GM11168 (cell line): ENCODE results near the gene SYVN1.

Source experiments
- in situ Hi-C: fragments of 300-500 bp; cut with MboI; formaldehyde crosslinking; loops from one replicate; pipeline ENCODE4 v1.12.0; 2022; ENCODE audit warnings: low sequenced_read_pairs; ENCODE audit not compliant: unreplicated experiment

SYVN1 gene

DNA sequence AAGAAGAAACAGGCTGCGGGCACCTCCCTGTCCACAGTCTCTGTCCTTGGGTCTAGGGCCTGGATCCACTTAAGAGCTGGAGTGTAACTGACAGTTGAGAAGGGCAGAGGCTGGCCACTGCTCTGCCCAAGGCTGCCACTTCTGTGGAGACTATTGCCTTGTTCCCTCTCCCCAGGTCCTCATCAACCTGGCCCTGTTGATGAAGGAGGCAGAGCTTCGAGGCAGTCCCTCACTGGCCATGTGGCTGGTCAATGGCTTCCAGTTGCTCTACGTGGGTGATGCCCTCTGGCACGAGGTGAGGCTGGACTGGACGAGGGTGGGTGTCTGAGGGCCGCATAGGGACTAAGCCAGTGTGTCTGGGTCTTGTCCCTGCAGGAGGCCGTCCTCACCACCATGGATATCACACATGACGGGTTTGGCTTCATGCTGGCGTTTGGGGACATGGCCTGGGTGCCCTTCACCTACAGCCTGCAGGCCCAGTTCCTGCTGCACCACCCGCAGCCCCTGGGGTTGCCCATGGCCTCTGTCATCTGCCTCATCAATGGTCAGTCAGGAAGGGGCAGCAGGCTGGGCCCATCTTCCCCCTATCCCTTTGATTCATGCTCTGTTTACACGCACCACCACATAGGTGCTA is 19.7 kb downstream of the SYVN1 start:
- in situ Hi-C loops = no loop called here

DNA sequence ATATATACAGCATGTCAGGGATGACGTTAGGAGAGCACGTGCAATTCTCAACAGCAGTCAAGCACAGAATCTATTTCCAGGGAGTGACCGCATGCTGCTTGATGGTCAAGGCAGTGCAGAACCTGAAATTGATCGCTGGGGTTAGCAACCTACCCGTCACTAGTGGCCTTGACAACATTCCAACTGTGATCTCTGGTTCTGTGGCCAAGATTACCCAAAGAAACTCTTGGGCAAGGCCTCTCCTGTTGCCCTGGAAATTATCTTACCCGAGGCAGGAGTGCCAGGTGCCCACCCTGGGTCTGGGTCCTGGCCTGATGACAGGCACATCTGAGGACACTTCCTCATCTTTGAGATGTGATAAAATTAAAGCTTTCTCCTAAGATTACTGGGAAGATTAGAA is 20.5 kb downstream of the SYVN1 start:
- in situ Hi-C loops = no loop called here

DNA sequence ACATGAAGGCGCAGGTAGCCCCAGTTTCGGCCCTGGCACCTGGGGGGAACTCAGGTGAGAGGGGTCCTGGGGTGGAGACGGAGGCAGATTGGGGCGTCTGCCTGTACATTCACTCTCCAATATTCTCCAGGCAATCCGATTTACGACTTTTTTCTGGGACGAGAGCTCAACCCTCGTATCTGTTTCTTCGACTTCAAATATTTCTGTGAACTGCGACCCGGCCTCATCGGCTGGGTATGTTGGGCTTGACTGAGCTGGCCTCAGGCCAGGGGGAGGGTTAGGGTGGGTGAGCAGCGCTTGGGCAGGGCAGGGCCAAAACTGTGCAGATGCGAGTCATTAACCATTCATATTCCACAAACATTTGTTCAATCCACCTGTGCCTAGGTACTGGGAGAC is 21.0 kb downstream of the SYVN1 start:
- in situ Hi-C loops = no loop called here

DNA sequence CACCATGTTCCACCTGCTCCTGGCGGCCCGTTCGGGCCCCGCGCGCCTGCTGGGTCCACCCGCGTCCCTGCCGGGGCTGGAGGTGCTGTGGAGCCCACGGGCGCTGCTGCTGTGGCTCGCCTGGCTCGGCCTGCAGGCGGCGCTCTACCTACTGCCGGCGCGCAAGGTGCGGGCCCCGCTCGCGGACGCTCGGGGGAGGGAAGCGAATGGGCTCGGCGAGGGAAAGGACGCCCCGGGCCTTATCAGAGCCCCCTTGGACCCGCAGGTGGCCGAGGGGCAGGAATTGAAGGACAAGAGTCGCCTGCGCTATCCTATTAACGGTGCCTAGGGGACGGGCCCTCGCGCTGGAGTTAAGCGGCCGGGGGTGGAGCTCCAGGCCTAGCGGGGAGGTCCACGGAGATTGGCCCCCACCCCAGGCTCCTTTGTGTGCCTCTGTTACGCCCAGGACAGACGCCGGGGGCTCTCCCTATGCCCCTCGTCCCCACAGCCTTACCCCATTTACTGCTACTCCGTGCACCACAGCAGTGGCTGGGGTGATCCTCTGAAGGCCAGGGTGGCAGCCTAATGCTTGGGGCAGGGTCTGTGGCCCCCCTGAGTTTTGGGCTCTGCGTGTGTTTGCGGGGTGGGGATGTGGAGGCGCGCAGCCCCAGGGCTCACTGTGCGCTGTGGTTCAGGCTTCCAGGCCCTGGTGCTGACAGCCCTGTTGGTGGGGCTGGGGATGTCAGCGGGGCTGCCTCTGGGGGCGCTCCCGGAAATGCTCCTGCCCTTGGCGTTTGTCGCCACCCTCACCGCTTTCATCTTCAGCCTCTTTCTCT is 21.6 kb downstream of the SYVN1 start:
- in situ Hi-C loops = no loop called here

DNA sequence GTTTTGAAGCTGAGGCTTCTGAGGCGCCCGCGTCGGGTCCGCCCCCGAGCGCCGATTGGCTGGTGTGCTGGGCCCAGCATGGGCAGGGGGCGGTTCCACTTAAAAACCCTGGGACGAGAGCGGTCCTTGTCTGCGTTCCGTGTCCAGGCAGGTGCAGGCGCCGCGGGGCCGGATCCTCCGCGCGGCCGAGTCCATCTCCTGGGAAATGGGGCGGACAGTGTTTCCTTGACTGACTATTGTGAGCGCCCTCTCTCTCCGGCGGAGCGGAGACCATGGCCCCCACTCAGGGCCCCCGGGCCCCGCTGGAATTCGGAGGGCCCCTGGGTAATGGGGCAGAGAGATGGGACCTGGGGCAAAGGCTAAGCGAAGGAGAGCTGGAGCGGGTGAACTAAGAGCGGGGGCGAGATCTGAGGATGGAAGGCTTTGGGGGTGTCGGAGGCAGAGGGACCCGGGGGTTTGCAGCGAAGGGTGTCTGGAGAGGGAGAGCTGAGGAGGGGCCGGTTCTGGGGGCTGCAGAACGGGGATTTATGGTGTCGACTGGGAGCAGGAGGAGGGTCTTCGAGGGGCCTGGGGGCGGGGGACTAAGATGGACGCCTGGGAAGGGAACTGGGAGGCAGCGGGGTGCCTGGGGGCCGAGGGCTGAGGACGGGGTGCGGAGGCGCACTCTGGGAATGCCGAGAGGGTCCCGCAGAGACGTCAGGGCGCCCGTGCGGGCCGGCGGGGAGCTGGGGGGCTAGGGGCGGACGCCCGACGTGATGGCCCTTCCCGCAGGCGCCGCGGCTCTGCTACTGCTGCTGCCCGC is 22.4 kb downstream of the SYVN1 start, which contains the start of gene TM7SF2:
TSS of gene TM7SF2 (plus strand) at position 129 of the 802 bp plus-strand sequence. CDS start at position 273, 144 bp downstream.
- in situ Hi-C loops = no loop called here

DNA sequence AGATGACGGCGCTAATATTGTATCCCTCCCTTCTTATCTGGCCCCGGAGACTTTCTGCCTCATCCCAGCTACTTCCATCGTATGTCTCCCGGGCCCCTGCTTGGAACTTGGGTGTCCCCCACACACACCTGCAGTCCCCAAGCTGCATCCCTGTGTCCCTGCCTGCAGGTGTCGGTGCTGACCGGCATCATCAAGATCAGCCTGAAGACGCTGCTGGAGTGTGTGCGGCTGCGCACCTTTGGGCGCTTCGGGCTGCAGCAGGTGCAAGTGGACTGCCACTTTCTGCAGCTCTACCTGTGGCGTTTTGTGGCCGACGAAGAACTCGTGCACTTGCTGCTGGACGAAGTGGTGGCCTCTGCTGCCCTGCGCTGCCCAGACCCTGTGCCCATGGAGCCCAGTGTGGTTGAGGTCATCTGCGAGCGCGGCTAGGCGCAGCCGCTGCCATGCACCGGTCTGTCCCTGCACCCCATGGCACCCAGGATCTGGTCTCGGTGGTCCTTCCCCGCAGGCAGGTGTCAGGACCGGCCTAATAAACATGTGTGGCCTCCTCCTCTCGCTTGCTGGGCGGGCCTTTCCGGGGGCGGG is 23.1 kb downstream of the SYVN1 start:
- in situ Hi-C loops = no loop called here

DNA sequence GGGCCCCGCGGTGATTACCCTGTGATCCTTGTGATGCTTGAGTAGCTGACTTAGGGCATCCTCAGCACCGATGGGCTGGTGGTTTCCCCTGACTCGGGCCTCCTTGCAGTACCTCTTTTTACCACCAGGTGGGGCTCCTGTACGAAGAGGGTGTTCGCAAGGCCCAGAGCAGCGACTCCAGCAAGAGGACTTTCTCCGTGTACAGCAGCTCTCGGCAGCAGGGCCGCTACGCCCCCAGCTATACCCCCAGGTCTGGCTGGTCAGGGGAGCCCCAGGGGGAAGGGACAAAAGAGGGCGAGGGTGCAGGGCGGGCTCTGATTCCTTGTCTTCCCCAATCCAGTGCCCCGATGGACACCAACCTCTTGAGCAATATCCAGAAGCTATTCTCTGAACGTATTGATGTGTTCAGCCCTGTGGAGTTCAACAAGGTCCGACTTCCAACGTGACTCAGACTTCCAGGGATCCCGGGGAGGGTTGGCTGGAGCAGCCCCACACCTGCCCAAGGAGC is 23.9 kb downstream of the SYVN1 start:
- in situ Hi-C loops = no loop called here

DNA sequence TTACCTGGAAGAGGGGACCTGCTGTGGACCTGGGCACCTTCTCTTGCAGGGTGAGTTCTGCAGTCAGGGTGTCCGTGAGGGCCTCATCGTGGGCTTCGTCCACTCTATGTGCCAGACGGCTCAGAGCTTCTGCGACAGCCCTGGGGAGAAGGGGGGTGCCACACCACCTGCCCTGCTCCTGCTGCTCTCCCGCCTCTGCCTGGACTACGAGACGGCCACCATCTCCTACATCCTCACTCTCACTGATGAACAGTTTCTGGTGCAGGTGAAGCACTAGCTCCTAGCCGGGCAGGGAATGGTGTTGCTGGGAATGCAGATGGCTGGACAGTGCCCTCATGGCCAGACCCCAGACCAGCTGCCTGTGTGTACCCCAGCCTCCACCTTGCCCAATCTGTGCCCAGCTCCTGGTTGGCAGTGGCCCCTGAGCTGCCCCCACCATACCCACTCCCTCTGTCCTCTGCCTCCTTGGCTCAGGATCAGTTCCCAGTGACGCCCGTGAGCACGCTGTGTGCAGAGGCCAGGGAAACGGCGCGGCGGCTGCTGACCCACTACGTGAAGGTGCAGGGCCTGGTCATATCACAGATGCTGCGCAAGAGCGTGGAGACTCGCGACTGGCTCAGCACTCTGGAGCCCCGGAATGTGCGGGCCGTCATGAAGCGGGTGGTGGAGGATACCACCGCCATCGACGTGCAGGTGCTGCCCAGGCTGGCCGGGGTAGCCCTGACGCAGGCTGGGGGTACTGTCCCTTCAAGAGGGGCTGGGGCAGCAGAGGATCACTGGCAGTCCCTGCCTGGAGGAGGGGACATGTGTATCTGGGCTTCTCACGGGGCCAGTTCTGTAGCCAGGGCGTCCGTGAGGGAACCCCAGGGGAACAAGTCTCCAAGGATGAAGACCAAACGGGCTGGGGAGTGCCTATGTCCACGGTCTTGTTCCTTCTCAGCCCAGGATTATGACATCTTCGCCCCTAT is 24.8 kb downstream of the SYVN1 start:
- in situ Hi-C loops = no loop called here

DNA sequence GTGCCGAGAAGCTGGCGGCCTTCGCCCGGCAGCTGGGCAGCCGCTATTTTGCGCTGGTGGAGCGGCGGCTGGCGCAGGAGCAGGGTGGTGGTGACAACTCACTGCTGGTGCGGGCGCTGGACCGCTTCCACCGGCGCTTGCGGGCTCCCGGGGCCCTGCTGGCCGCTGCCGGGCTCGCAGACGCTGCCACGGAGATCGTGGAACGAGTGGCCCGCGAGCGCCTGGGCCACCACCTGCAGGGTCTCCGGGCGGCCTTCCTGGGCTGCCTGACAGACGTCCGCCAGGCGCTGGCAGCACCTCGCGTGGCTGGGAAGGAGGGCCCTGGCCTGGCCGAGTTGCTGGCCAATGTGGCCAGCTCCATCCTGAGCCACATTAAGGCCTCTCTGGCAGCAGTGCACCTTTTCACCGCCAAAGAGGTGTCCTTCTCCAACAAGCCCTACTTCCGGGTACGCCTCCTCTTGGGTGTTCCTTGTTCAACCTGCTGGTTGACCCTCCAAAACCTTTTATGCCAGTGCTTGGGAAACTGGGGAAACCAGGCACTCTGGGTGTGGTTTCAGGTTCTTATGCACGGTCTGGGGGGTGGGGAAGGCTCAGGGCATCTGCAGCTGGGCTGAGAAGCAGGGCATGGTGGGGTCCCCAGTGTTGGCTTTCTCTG is 25.7 kb downstream of the SYVN1 start:
- in situ Hi-C loops = no loop called here

DNA sequence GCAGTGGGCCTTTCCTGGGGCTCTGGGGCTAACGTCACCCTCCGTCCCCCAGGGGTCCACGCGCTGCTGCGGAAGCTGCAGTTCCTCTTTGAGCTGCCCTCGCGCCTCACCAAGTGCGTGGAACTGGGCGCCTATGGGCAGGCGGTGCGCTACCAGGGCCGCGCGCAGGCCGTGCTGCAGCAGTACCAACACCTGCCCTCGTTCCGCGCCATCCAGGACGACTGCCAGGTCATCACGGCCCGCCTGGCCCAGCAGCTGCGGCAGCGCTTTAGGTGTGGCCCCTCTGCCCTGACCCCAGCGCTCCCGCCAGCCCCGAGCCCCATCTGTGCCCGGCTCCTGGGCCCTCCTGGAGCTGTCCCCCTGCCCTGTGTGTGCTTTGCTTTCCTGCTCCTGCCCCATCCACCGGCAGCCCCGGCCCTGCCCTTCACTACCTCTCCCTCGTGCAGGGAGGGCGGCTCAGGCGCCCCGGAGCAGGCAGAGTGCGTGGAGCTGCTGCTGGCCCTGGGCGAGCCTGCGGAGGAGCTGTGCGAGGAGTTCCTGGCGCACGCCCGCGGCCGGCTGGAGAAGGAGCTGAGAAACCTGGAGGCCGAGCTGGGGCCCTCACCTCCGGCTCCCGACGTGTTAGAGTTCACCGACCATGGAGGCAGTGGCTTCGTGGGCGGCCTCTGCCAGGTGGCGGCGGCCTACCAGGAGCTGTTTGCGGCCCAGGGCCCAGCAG is 26.4 kb downstream of the SYVN1 start:
- in situ Hi-C loops = no loop called here

DNA sequence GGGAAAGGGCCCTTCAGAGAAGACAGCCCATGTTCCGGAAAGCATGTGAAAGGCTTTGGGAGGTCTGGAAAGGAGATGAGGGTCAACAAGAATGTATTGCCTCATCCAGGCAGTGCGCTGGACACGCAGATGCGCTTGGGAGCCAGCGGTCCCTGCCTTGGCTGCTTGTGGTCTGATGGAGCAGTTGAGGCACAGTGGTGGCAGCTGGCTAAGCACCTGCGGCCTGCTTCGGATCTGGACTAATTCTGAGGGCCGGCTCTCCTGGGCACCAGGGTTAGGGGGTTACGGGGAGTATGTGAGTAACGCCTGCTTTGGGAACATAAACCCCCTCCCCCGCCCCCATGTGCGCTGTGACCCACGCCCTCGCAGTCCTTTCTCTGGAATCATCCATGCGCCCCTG is 27.2 kb downstream of the SYVN1 start:
- in situ Hi-C loops = no loop called here

DNA sequence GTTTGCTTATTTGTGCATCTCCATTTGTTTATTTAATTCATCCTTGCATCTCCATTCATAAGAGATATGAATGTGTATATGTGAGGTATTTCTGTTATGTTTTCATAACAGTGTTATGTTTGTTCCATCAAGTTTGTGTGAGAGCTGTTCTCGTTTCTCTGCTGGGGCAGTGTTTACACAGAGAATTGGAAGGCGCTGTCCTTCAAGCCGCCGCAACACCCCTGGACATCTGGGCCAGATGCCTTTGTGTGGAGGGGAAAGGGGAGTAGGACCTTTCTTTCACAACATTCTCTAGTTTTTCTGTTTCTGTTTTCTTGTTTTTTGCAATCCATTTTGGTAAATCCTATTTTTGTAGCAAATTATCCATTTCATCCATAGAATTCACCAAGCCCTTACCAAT is 29.7 kb downstream of the SYVN1 start:
- in situ Hi-C loops = no loop called here

DNA sequence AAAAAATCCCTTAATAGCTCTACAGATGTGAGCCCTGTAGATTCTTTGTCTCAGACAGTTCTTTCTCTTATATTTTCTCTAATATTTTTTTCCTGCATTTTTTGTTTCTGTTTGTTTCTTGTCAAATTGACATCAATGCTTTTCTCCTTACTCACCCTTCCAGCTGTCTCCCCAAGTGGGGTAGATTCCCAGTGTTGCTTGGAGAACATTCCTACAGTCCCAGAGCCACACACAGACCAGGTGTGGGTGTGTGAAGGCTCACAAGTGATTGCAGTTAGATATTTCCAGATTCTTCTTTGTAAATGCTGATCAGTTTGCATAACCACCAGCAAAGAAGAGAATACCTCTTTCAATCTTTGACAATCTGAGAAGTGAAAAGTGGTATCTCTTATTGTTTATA is 30.8 kb downstream of the SYVN1 start:
- in situ Hi-C loops = no loop called here

DNA sequence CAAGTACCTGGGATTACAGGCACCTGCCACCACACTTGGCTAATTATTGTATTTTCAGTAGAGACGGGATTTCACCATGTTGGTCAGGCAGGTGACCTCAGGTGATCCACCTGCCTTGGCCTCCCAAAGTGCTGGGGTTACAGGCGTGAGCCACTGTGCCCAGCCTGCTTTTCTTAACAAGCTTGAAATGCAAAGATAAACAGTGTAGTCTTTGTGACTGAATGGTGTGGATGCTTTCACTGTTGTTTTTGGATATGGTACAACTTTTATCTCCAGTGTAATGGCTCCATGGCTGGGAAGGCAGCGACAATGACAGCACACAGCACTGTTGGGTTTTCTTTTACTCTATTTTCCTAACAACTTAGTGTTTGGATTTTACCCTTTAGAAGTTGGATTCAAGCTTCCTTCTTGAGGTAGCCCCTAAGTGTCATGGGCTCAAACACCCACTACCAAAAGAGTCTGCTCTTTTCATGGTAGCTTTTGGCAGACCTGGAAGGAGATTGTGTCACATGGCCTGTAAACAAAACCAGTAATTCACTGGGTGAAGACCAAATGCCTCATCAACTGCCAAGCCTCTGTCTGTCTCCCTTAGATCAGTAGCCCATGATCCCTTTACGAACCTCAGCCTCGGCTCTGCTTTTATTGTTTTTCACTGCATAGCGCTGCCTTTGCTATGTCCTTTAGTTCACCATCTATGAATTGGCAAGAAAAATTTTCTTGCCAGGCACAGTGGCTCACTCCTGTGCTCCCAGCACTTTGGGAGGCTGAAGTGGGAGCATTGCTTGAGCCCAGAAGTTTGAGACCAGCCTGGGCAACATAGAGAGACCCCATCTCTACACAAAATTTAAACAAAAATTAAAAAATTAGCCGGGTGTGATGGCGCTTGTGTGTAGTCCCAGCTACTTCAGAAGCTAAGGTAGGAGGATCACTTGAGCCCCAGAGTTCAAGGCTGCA is 31.9 kb downstream of the SYVN1 start:
- in situ Hi-C loops = no loop called here

DNA sequence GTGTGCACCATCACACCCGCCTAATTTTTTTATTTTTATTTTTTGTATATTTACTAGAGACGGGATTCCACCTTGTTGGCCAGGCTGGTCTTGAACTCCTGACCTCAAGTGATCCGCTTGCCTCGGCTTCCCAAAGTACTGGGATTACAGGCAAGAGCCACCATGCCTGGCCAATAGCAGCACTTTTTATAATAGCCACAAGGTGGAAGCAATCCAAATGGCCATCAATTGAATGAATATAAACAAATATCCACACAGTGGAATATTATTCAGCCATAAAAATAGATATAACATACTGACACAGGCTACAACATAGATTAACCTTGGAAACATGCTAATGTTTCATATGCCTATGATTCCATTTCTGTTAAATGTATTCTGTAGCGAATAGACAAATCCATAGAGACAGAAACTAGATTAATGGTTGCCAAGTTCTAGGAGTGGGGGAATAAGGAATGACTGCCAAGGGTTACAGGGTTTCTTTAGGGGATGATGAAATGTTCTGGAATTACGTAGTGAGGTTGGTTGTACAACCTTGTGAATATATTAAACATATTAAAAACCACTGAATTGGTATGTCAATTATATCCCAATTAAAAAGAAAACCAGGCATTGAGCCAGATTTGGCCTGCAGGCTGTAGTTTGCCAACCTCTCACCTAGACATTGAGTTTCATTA is 33.5 kb downstream of the SYVN1 start:
- in situ Hi-C loops = no loop called here

DNA sequence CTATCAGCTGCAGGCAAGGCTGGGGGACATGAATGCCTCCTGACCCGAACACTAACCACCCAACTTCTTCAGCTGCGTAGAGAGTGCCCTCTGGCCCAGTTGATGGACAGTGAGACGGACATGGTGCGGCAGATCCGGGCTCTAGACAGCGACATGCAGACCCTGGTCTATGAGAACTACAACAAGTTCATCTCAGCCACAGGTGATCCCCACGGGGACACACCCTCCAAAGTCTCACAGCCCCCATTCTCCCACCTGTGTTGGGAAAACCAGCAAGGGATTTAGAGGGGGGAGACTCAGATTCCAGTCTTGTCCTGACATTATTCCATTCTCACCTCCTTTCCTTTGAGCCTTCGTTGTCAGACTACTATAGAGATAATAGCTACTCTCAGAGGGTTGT is 37.4 kb downstream of the SYVN1 start:
- in situ Hi-C loops = no loop called here
